GM11168 (cell line): Measurements from ENCODE around the gene C2orf92.

Source experiments
- in situ Hi-C: fragments of 300-500 bp; cut with MboI; formaldehyde crosslinking; loops from one replicate; pipeline ENCODE4 v1.12.0; 2022; ENCODE audit warnings: low sequenced_read_pairs; ENCODE audit not compliant: unreplicated experiment

The C2orf92 gene

GRCh38 chr2:97739020-97739892 is 69.7 kb downstream of the C2orf92 start:
- in situ Hi-C loops, result no loop called here

GRCh38 chr2:97739893-97740245 is 70.4 kb downstream of the C2orf92 start:
- in situ Hi-C loops, result no loop called here

- in situ Hi-C loops, result no loop called here
Measured at GRCh38 chr2:97740590-97741182, 71.2 kb downstream of the C2orf92 start.

- in situ Hi-C loops, result no loop called here
Measured at GRCh38 chr2:97741251-97741650, 71.7 kb downstream of the C2orf92 start.

GRCh38 chr2:97741686-97742085 is 72.2 kb downstream of the C2orf92 start:
- in situ Hi-C loops, result no loop called here

- in situ Hi-C loops, result no loop called here
Measured at GRCh38 chr2:97742381-97742847, 72.9 kb downstream of the C2orf92 start.

GRCh38 chr2:97743913-97744312 is 74.4 kb downstream of the C2orf92 start:
- in situ Hi-C loops, result no loop called here

GRCh38 chr2:97745474-97746174 is 76.1 kb downstream of the C2orf92 start:
- in situ Hi-C loops, result no loop called here

GRCh38 chr2:97747285-97747684 is 77.8 kb downstream of the C2orf92 start:
- in situ Hi-C loops, result no loop called here

GRCh38 chr2:97747716-97748115 is 78.2 kb downstream of the C2orf92 start:
- in situ Hi-C loops, result no loop called here

- in situ Hi-C loops, result no loop called here
Measured at GRCh38 chr2:97749581-97749980, 80.1 kb downstream of the C2orf92 start.

- in situ Hi-C loops, result no loop called here
Measured at GRCh38 chr2:97750017-97750416, 80.5 kb downstream of the C2orf92 start.

GRCh38 chr2:97751752-97752151 is 82.2 kb downstream of the C2orf92 start:
- in situ Hi-C loops, result no loop called here
